Fibroblast of peridontal ligament (primary cell): Measurements from ENCODE around the gene CDC27.
"Not testable (repeated sequence)": the region's sequence is repeated elsewhere in the genome, so short reads cannot be mapped to it uniquely, and the experiment has no call there.

ENCODE experiments used
- DNase-seq: peaks from one replicate; pipeline ENCODE4 v3.0.0-alpha.2; 2010; ENCODE audit errors: extremely low read depth

CDC27 gene

GRCh38 chr17:47219621-47220475 is 30.8 kb upstream of the CDC27 start:
- DNase-seq: no peak

GRCh38 chr17:47218896-47219430 is 29.9 kb upstream of the CDC27 start:
- no peak for DNase-seq

GRCh38 chr17:47217279-47217678 is 28.2 kb upstream of the CDC27 start:
- not testable (repeated sequence) for DNase-seq

GRCh38 chr17:47216821-47217220 is 27.7 kb upstream of the CDC27 start:
- DNase-seq: not testable (repeated sequence)

- no peak for DNase-seq
Measured at GRCh38 chr17:47214931-47215330, 25.8 kb upstream of the CDC27 start.

GRCh38 chr17:47213540-47213939 is 24.4 kb upstream of the CDC27 start:
- DNase-seq: no peak

- DNase-seq: no peak
Measured at GRCh38 chr17:47212458-47212857, 23.4 kb upstream of the CDC27 start.

- DNase-seq: no peak
Measured at GRCh38 chr17:47210779-47211178, 21.7 kb upstream of the CDC27 start.

- no peak for DNase-seq
Measured at GRCh38 chr17:47210105-47210504, 21.0 kb upstream of the CDC27 start.

GRCh38 chr17:47209499-47209898 is 20.4 kb upstream of the CDC27 start:
- no peak for DNase-seq

- peak; percentile 28 for DNase-seq
Measured at GRCh38 chr17:47208744-47209488, 19.8 kb upstream of the CDC27 start, which contains the start of gene MYL4. Gene MYL4 (plus strand): TSS chr17:47209348. CDS start chr17:47209423, 75 bp downstream.

GRCh38 chr17:47207143-47208067 is 18.3 kb upstream of the CDC27 start:
- DNase-seq: no peak

- DNase-seq: peak; percentile 87
Measured at GRCh38 chr17:47205419-47205963, 16.4 kb upstream of the CDC27 start.

GRCh38 chr17:47204722-47205418 is 15.8 kb upstream of the CDC27 start:
- peak; percentile 82 for DNase-seq

GRCh38 chr17:47203984-47204721 is 15.1 kb upstream of the CDC27 start:
- peak; percentile 50 for DNase-seq

- DNase-seq: no peak
Measured at GRCh38 chr17:47201166-47201565, 12.1 kb upstream of the CDC27 start.

GRCh38 chr17:47200325-47200664 is 11.2 kb upstream of the CDC27 start:
- DNase-seq: no peak

GRCh38 chr17:47199627-47200324 is 10.7 kb upstream of the CDC27 start:
- no peak for DNase-seq

- no peak for DNase-seq
Measured at GRCh38 chr17:47197821-47198220, 8.7 kb upstream of the CDC27 start.
